Upper lobe of right lung (tissue), 1 donor: Measurements from ENCODE around the gene ANHX. TPM values are rescaled to one million over a fixed set of nuclear protein-coding genes. Genes with fewer than 3 reads are reported as not detected.

Source experiments
- ATAC-seq: fragments of 200-7000 bp; cut with Tn5 transposase; one replicate; pipeline ENCODE4 v1.9.1; 2020; ENCODE audit warnings: mild to moderate bottlenecking, moderate library complexity
- DNase-seq: peaks from one replicate; pipeline ENCODE4 v3.0.0-alpha.2; 2020
- H3K27ac ChIP-seq: fragments of 200-600 bp; one replicate; pipeline ENCODE4 v1.8.0; 2022
- H3K27me3 ChIP-seq: fragments of 200-600 bp; one replicate; pipeline ENCODE4 v1.8.0; 2022; ENCODE audit warnings: mild to moderate bottlenecking
- H3K36me3 ChIP-seq: fragments of 200-600 bp; one replicate; pipeline ENCODE4 v1.8.0; 2022
- H3K4me1 ChIP-seq: fragments of 200-600 bp; one replicate; pipeline ENCODE4 v1.8.0; 2022
- H3K4me3 ChIP-seq: fragments of 200-600 bp; one replicate; pipeline ENCODE4 v1.8.0; 2022; ENCODE audit warnings: mild to moderate bottlenecking
- H3K9me3 ChIP-seq: fragments of 200-600 bp; one replicate; pipeline ENCODE4 v1.8.0; 2022
- CTCF ChIP-seq: fragments of 200-600 bp; IDR thresholded peaks from one replicate; pipeline ENCODE4 v1.8.0; 2022; ENCODE audit warnings: antibody characterized with exemption
- intact Hi-C: fragments of 100-400 bp; cut with DNase I; formaldehyde crosslinking; loops from one replicate; pipeline ENCODE4 v1.11.0; 2022
- total RNA-seq: library from RNA; stranded (reverse); fragmentation: NEBNext Ultra II Directional; extraction: Animal tissue kit (Norgen Biotek cat#: 25700); gene quantifications from one replicate; pipeline ENCODE4 v1.2.1, GENCODE V29; 2021
- donor health status: DM: no; HTN: yes; CAD: no; lungs with severe emphysema.

The ANHX gene
- total RNA-seq, 1 donor from 2014 or later: not detected

GRCh38 chr12:133227281-133227852 lies 8.3 kb downstream of the ANHX start:
- no peak for DNase-seq

GRCh38 chr12:133226690-133227089 lies 9.0 kb downstream of the ANHX start:
- Histone ChIP-seq H3K4me1 (no peaks in the 10 kb centered on the region), H3K27ac (no peak overlapping the region), H3K36me3 (no peaks in the 10 kb centered on the region), H3K27me3 (no peaks in the 10 kb centered on the region), H3K4me3 (no peak overlapping the region), H3K9me3 (peaks cover 4% of the 10 kb centered on the region)
- no peak for ATAC-seq
- no peak for TF ChIP-seq CTCF
- DNase-seq: no peak
- intact Hi-C loops: no loop called here

More at GRCh38 chr12:133227281-133227852, 8.3 kb downstream of the ANHX start:
- Histone ChIP-seq H3K36me3 (no peaks in the 10 kb centered on the region), H3K9me3 (peaks cover 4% of the 10 kb centered on the region), H3K27me3 (no peaks in the 10 kb centered on the region), H3K27ac (no peak overlapping the region), H3K4me1 (no peaks in the 10 kb centered on the region), H3K4me3 (no peak overlapping the region)
- ATAC-seq: no peak
- TF ChIP-seq CTCF: no peak
- intact Hi-C loops: no loop called here

GRCh38 chr12:133225527-133225926 lies 10.2 kb downstream of the ANHX start:
- Histone ChIP-seq H3K9me3 (peaks cover 4% of the 10 kb centered on the region), H3K4me1 (no peaks in the 10 kb centered on the region), H3K27me3 (no peaks in the 10 kb centered on the region), H3K27ac (no peak overlapping the region), H3K4me3 (no peak overlapping the region), H3K36me3 (no peaks in the 10 kb centered on the region)
- ATAC-seq (no peak), DNase-seq (no peak)
- intact Hi-C loops: no loop called here
- no peak for TF ChIP-seq CTCF

- no peaks in the 10 kb centered on the region for H3K4me1 ChIP-seq
- no peak for ATAC-seq
- intact Hi-C loops: no loop called here
- no peak for TF ChIP-seq CTCF
- no peak overlapping the region for H3K27ac ChIP-seq
- H3K9me3 ChIP-seq: peaks cover 4% of the 10 kb centered on the region
- H3K36me3 ChIP-seq: no peaks in the 10 kb centered on the region
- H3K27me3 ChIP-seq: no peaks in the 10 kb centered on the region
- no peak overlapping the region for H3K4me3 ChIP-seq
- DNase-seq: no peak
These were observed 13.5 kb downstream of the ANHX start for GRCh38 chr12:133222211-133222610.

- Histone ChIP-seq H3K27me3 (no peaks in the 10 kb centered on the region), H3K36me3 (no peaks in the 10 kb centered on the region), H3K4me1 (no peaks in the 10 kb centered on the region), H3K9me3 (peaks cover 4% of the 10 kb centered on the region), H3K4me3 (no peak overlapping the region), H3K27ac (no peak overlapping the region)
- no peak for TF ChIP-seq CTCF
- intact Hi-C loops: no loop called here
- DNase-seq: no peak
- ATAC-seq: no peak
These were observed 14.4 kb downstream of the ANHX start for GRCh38 chr12:133221241-133221640.

- no peak overlapping the region for H3K4me3 ChIP-seq
- H3K4me1 ChIP-seq: no peaks in the 10 kb centered on the region
- no peaks in the 10 kb centered on the region for H3K36me3 ChIP-seq
- TF ChIP-seq CTCF: no peak
- H3K27me3 ChIP-seq: no peaks in the 10 kb centered on the region
- DNase-seq (peak; percentile 46), ATAC-seq (no peak)
- intact Hi-C loops: no loop called here
- H3K9me3 ChIP-seq: peaks cover 4% of the 10 kb centered on the region
- no peak overlapping the region for H3K27ac ChIP-seq
These were observed 15.2 kb downstream of the ANHX start for GRCh38 chr12:133220521-133220920.
